HG02885 (cell line): Measurements from ENCODE around the gene FXR2.
A peak's percentile ranks its signal among the peaks of the same experiment; 100 is the strongest.

Source experiments
- ATAC-seq: cut with Tn5 transposase; IDR thresholded peaks from one replicate; pipeline ENCODE4 v1.9.1; 2021; ENCODE audit warnings: mild to moderate bottlenecking; ENCODE audit not compliant: unreplicated experiment, poor library complexity

FXR2 gene

DNA sequence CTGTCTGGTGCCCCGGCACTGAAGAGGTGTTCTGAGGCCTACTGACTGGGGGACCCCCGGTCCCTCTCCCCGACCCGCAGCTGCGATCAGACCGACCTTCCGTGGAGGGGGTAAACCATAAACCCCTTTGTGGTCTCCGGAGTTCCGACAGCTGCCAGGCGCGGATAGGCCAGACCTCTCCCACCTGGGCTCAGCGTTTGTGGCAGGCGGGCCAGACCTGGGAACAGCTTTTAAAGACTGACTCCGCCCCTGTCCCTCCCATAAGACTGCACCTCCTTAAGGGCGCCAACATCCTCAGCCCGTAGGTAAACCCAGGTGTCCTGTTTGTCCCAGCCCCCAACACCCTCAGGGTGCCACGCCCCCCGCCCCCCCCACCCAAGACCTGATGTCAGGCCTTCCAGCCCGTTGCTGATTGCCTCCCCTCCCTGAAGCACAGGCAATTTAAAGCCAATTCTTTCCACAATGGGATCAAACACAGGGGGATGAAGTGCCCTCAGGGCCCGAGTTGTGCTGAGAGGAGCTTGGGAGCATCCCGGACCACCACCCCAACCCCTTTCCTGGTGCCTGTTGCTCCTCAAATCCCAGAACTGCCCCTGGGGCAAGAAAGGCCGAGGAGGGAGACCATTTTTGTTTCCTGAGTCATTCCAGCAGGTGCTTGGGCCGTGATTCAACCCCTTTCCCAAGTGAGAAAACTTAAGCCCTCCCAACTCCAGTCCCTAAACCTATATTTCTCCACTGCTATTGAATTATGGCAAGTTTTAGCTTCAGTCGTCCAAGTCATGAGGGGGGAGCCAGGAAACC, 24.6 kb downstream of the FXR2 start, which contains the start of gene SOX15:
Gene SOX15 (minus strand): TSS at position 204 of the 801 bp plus-strand sequence. CDS start 418 bp downstream, outside the sequence.
- ATAC-seq: no peak

- ATAC-seq: no peak
Observed at GRCh38 chr17:7589204-7589868, 25.4 kb downstream of the FXR2 start.

DNA sequence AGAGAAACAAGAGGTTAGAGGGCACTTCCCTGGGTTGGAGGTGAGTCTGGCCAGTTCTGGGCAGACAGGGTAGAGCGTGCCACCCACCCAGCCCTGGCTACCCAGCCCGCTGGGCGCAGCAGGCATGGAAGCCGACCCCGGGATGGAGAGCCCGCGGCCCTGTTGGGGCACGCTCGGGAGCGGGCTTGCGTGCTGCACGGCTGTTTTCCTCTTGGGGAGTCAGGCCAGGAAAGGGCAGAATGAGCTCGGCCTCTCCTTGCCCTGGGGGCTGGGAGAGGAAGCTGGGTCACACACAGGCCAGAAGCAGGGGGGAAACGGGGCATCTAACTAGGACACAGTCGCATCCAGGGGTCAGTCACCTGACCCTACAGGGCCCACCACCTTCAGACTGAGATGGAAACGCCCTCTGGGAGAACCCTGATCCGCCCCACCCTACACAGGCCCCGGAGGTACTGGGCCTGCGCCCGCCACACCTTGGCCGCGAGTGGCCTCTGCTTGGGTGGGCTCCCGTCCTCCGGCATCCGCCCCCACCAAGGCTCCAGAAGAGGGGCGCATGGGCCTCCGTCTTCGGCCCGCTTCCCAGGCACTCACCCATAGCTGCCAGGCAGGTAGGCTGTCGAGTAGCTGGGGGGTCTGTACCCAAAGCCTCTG, 26.0 kb downstream of the FXR2 start:
- no peak for ATAC-seq

DNA sequence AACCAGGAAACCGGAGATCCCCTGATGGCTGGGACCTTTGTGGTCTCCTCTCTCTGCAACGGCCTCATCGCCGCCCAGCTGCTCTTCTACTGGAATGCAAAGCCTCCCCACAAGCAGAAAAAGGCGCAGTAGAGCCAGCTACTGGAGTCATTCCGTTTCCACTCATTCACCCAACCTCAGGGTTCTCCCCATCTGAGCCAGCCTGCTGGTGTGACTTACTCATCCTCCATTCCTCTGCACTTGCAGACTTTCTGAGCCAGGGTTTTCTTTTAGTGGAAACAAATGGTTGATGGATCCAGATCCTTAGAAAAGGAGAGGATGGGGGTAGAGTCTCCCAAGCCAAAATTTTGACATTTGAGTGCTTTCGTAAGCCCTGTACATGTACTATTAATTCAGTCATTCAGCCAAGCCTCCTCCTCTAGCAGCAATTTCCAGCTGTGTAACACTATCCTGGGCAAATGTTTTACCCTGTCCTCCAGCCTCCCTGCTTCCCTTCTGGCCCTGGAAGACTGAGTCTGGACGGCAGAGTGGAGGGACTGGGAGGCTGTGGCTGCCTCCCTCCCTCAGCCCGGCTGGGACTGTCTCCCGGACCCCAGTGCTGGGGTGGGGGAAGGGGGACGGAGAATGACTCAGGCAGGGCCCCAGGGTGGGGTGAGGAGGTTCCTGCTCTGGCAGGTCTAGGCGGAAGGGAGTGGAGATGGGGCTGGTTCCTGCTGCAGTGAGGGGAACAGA, 27.1 kb downstream of the FXR2 start:
- ATAC-seq: no peak

GRCh38 chr17:7586673-7587419, 27.9 kb downstream of the FXR2 start:
- no peak for ATAC-seq

- ATAC-seq: peak; percentile 75
Observed at GRCh38 chr17:7583253-7584109, 31.2 kb downstream of the FXR2 start, which contains the start of gene MPDU1. TSS of gene MPDU1 (plus strand) at chr17:7583852. CDS start at chr17:7583863, 11 bp downstream.

GRCh38 chr17:7582396-7583252, 32.1 kb downstream of the FXR2 start:
- ATAC-seq: no peak

DNA sequence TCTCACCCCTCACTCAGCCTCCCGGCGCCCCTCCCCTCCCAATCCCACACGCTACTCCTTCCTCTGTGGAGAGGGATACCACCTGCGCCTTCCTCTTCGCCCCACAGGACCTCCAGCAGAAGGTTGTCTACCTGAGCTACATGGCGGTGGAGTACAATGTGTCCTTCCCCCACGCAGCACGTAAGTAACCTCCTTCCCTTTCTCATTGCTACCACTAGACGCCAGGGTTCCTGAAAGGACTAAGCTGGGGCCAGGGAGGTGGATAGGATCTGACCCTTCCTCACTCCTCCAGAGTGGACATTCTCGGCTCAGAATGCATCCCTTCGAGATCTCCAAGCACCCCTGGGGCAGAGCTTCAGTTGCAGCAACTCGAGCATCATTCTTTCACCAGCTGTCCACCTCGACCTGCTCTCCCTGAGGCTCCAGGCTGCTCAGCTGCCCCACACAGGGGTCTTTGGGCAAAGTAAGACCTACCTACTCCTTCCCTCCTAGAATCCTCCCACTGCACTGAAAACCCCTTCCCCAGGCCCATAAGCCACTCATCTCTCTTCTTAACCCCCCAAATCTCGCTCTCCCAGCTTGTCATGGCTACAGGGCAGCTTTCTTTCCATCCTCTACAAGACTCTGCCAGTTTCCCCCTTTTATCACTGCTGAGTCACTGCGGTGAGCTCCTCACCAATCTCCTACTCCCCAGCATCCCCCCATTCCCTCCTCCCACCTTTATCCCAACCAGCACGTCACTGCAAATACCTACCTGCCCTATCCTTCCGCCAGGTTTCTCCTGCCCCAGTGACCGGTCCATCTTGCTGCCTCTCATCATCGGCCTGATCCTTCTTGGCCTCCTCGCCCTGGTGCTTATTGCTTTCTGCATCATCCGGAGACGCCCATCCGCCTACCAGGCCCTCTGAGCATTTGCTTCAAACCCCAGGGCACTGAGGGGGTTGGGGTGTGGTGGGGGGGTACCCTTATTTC, 33.8 kb downstream of the FXR2 start:
- no peak for ATAC-seq

DNA sequence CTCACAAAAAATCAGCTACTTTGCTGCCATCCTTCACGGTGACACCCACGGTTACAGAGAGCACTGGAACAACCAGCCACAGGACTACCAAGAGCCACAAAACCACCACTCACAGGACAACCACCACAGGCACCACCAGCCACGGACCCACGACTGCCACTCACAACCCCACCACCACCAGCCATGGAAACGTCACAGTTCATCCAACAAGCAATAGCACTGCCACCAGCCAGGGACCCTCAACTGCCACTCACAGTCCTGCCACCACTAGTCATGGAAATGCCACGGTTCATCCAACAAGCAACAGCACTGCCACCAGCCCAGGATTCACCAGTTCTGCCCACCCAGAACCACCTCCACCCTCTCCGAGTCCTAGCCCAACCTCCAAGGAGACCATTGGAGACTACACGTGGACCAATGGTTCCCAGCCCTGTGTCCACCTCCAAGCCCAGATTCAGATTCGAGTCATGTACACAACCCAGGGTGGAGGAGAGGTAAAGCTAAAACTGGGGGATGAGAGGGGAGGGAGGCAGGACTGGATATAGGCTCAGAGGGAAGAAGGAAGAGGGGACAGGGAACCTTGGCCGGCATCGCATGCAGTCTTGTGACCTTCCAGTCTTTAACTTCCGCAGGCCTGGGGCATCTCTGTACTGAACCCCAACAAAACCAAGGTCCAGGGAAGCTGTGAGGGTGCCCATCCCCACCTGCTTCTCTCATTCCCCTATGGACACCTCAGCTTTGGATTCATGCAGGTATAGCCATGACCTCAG, 34.7 kb downstream of the FXR2 start:
- ATAC-seq: no peak

DNA sequence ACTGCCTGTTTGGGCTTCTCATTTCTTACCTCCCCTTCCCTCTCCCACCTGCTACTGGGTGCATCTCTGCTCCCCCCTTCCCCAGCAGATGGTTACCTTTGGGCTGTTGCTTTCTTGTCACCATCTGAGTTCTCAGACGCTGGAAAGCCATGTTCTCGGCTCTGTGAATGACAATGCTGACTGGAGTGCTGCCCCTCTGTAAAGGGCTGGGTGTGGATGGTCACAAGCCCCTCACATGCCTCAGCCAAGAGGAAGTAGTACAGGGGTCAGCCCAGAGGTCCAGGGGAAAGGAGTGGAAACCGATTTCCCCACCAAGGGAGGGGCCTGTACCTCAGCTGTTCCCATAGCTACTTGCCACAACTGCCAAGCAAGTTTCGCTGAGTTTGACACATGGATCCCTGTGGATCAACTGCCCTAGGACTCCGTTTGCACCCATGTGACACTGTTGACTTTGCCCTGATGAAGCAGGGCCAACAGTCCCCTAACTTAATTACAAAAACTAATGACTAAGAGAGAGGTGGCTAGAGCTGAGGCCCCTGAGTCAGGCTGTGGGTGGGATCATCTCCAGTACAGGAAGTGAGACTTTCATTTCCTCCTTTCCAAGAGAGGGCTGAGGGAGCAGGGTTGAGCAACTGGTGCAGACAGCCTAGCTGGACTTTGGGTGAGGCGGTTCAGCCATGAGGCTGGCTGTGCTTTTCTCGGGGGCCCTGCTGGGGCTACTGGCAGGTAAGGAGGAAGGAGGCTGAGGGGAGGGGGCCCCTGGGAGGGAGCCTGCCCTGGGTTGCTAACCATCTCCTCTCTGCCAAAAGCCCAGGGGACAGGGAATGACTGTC, 35.5 kb downstream of the FXR2 start, which contains the start of gene CD68:
Gene CD68 (plus strand): TSS at position 638 of the 833 bp plus-strand sequence. CDS start 40 bp downstream, at position 678.
- peak; percentile 46 for ATAC-seq

GRCh38 chr17:7577327-7578199, 37.1 kb downstream of the FXR2 start:
- ATAC-seq: no peak

DNA sequence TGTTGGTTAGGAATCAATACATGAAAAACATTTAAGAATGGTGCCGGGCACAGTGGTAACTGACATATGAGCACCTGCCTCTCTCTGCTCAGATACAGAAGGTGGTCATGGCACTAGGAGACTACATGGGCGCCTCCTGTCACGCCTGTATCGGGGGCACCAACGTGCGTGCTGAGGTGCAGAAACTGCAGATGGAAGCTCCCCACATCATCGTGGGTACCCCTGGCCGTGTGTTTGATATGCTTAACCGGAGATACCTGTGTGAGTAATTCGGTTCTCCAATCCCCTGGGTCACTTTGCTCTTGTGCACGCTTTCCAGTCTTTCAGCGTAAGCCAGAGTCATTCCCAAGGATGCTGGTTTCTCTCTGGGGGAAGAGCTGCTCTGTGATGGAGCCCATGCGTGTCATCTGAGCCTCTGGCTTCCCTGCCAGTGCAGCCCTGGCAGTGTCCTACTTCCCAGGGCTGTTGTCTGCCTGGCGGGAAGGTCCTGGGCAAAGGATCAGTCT, 38.2 kb downstream of the FXR2 start:
- ATAC-seq: no peak

- no peak for ATAC-seq
Observed at GRCh38 chr17:7575959-7576358, 38.7 kb downstream of the FXR2 start.

- no peak for ATAC-seq
Observed at GRCh38 chr17:7575481-7575883, 39.2 kb downstream of the FXR2 start.
